Glutamatergic neuron (in vitro differentiated cells): ENCODE measurements around the gene SYNE2. TPM values are rescaled to one million over a fixed set of nuclear protein-coding genes. Genes with fewer than 3 reads are reported as not detected.

ENCODE experiments used
- DNase-seq: peaks from one replicate; pipeline ENCODE4 v3.0.0; 2022
- H3K27ac Mint-ChIP-seq: one replicate; pipeline ENCODE4 v1.8.0; 2020; ENCODE audit warnings: mild to moderate bottlenecking, mixed read lengths, inconsistent platforms; ENCODE audit not compliant: unreplicated experiment
- H3K27me3 Mint-ChIP-seq: one replicate; pipeline ENCODE4 v1.8.0; 2020; ENCODE audit warnings: mild to moderate bottlenecking, moderate library complexity, mixed read lengths, inconsistent platforms; ENCODE audit not compliant: unreplicated experiment
- H3K36me3 Mint-ChIP-seq: one replicate; pipeline ENCODE4 v1.8.0; 2020; ENCODE audit warnings: mild to moderate bottlenecking, mixed read lengths, inconsistent platforms; ENCODE audit not compliant: unreplicated experiment
- H3K4me1 Mint-ChIP-seq: one replicate; pipeline ENCODE4 v1.8.0; 2020; ENCODE audit warnings: mild to moderate bottlenecking, low read depth, mixed read lengths, inconsistent platforms; ENCODE audit not compliant: unreplicated experiment
- H3K4me3 Mint-ChIP-seq: one replicate; pipeline ENCODE4 v1.8.0; 2020; ENCODE audit warnings: mild to moderate bottlenecking, mixed read lengths, inconsistent platforms; ENCODE audit not compliant: unreplicated experiment
- H3K9me3 Mint-ChIP-seq: one replicate; pipeline ENCODE4 v1.8.0; 2020; ENCODE audit warnings: mild to moderate bottlenecking, moderate library complexity, mixed read lengths, inconsistent platforms; ENCODE audit not compliant: unreplicated experiment
- total RNA-seq: library from RNA; stranded (reverse); fragmentation: NEBNext Ultra II Directional; extraction: Animal tissue kit (Norgen Biotek cat#: 25700); gene quantifications from one replicate; pipeline ENCODE4 v1.2.1, GENCODE V29; 2021; ENCODE audit not compliant: unreplicated experiment
- TF ChIP-seq, protein P1 (sequence below): fragments of 200-600 bp; sonication (generic); IDR thresholded peaks from one replicate; pipeline ENCODE4 v1.5.0; 2021; ENCODE audit not compliant: partially characterized antibody, unreplicated experiment

Gene SYNE2
- total RNA-seq, 1 donor from 2014 or later = 81.7 TPM

DNA sequence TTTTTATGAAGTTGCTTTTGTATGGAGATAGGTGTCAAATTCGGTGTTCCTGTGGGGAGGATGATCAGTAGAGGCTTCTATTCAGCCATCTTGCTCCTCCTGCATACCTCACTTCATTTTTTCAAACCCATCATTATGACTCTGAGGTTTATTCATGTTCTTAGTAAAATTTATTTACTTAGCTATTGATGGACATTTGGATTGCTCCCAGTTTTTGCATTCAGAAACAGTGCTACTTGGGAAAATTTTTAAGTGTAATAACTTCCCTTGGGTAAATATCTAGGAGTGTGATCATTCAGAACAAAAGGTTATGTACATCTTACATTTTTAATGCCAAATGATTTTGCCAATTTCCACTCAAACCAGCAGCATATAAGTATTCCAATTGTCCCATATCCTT is 208.3 kb downstream of the SYNE2 start:
- Mint-ChIP-seq H3K36me3 (no peaks in the 10 kb centered on the region), H3K27ac (no peak overlapping the region), H3K27me3 (no peaks in the 10 kb centered on the region), H3K9me3 (no peaks in the 10 kb centered on the region), H3K4me3 (no peak overlapping the region), H3K4me1 (no peaks in the 10 kb centered on the region)
- TF ChIP-seq, protein P1, sequence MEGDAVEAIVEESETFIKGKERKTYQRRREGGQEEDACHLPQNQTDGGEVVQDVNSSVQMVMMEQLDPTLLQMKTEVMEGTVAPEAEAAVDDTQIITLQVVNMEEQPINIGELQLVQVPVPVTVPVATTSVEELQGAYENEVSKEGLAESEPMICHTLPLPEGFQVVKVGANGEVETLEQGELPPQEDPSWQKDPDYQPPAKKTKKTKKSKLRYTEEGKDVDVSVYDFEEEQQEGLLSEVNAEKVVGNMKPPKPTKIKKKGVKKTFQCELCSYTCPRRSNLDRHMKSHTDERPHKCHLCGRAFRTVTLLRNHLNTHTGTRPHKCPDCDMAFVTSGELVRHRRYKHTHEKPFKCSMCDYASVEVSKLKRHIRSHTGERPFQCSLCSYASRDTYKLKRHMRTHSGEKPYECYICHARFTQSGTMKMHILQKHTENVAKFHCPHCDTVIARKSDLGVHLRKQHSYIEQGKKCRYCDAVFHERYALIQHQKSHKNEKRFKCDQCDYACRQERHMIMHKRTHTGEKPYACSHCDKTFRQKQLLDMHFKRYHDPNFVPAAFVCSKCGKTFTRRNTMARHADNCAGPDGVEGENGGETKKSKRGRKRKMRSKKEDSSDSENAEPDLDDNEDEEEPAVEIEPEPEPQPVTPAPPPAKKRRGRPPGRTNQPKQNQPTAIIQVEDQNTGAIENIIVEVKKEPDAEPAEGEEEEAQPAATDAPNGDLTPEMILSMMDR = no peak
- no peak for DNase-seq

GRCh38 chr14:64061706-64062105 is 208.9 kb downstream of the SYNE2 start:
- Mint-ChIP-seq H3K27me3 (no peaks in the 10 kb centered on the region), H3K4me1 (no peaks in the 10 kb centered on the region), H3K9me3 (no peaks in the 10 kb centered on the region), H3K36me3 (no peaks in the 10 kb centered on the region), H3K4me3 (no peak overlapping the region), H3K27ac (no peak overlapping the region)
- TF ChIP-seq, protein P1 = no peak
- no peak for DNase-seq

DNA sequence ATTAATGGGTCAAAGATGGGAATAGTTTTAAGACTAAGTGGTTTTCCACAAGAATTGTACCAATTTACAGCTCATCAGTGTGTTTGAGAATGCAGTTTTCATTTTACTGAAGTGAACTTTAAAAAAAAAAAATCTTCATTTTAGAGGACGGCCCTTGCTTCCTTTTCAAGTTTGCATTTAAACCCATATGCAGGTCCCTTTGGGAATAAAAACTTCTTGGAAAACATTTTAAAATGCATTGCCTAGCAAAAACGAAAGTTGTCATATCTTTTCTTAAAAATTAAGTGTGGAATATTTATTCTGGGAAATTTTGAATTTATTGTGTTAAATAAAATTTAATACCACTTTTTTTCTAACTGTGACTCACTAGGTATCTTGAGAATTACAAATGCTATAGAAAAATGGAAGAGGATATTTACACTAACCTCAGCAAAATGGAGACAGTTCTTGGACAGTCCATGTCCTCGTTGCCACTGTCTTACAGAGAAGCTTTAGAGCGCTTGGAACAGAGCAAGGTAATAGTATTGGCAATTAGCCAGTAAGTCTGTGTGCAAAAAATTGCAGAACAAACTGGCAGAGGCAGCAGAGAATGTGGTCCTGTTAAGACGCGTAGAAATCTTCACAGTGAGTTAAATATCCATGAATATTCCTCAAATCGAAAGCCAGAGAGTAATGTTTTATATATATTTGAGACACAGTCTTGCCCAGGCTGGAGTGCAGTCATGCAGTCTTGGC is 209.7 kb downstream of the SYNE2 start:
- Mint-ChIP-seq H3K36me3 (no peaks in the 10 kb centered on the region), H3K4me3 (no peak overlapping the region), H3K27ac (no peak overlapping the region), H3K9me3 (no peaks in the 10 kb centered on the region), H3K27me3 (no peaks in the 10 kb centered on the region), H3K4me1 (no peaks in the 10 kb centered on the region)
- DNase-seq = no peak
- TF ChIP-seq, protein P1 = no peak

DNA sequence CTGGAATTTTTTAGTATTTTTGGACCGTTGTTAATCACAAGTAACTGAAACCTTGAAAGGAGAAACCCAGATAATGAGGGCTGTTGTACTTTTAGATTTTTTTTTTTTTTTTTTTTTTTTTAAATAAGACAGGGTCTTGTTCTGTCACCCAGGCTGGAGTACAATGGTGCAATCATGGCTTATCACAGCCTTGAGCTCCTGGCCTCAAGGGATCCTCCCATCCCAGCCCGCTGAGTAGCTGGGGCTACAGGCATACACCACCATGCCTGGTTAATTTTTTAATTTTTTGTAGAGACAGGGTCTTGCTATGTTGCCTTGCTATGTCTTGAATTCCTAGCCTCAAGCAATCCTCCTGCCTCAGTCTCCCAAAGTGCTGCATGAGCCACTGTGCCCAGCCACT is 211.6 kb downstream of the SYNE2 start:
- Mint-ChIP-seq H3K4me3 (no peak overlapping the region), H3K27ac (no peak overlapping the region), H3K9me3 (no peaks in the 10 kb centered on the region), H3K4me1 (no peaks in the 10 kb centered on the region), H3K36me3 (no peaks in the 10 kb centered on the region), H3K27me3 (no peaks in the 10 kb centered on the region)
- TF ChIP-seq, protein P1 = no peak
- no peak for DNase-seq

DNA sequence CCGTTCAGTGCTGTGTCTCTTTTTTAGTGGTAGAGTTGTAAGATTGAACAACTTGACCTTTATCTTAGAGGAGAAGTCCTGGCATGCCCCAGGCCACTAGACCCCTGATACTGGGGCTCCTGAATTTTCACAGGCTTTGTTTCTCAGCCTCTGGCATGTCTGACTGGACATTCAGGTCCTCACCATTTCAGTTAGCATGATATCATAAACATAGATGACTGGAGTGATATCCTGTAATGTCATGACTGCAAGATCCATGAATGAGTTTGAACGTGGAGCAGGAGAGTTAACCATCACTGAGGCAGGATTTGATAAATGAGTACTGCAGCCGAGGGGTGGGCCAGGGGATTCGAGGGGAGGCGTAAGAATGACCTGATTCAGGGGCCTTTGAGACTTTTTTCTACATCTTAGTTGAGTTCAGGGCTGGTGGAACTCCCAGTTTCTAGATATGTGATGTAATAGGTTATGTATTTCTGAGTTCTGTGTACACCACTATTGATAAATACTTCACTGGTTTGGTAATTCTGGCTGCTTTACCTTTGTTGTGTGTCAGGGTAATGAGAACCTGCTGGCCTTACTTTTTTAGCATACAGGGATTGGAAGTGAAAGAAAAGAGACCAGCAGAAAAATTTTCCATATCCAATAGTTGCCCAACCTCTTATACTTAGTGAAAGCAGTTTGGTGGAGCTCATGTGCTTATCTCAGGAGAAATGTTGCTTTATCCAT is 217.0 kb downstream of the SYNE2 start:
- no peak for DNase-seq
- Mint-ChIP-seq H3K9me3 (no peaks in the 10 kb centered on the region), H3K4me3 (no peak overlapping the region), H3K36me3 (peaks cover 6% of the 10 kb centered on the region), H3K27ac (no peak overlapping the region), H3K4me1 (no peaks in the 10 kb centered on the region), H3K27me3 (peaks cover 1% of the 10 kb centered on the region)
- TF ChIP-seq, protein P1 = no peak
